Neural cell (in vitro differentiated cells): ENCODE results near the gene CCDC85C.

ENCODE experiments used
- CTCF ChIP-seq: fragments of 450-650 bp; IDR thresholded peaks from 2 replicates; pipeline ENCODE4 v1.5.1; 2014; ENCODE audit warnings: antibody characterized with exemption, mild to moderate bottlenecking, moderate library complexity; ENCODE audit not compliant: poor library complexity, severe bottlenecking
- EP300 ChIP-seq: fragments of 450-650 bp; conservative IDR thresholded peaks from 2 replicates; pipeline ENCODE4 v1.6.1; 2014; ENCODE audit warnings: antibody characterized with exemption, mild to moderate bottlenecking, moderate library complexity; ENCODE audit not compliant: poor library complexity, severe bottlenecking
- POLR2AphosphoS5 ChIP-seq: IDR thresholded peaks from 2 replicates; pipeline ENCODE4 v1.6.1; 2012

GRCh38 chr14:99627100-99627499 lies 23.1 kb upstream of the CCDC85C start:
- TF ChIP-seq EP300 = no peak
- TF ChIP-seq POLR2AphosphoS5 = no peak
- TF ChIP-seq CTCF = no peak
